ENCODE measurements around the gene OASL. TPM values are rescaled to one million over a fixed set of nuclear protein-coding genes. Genes with fewer than 3 reads are reported as not detected.

The OASL gene
- total and polyA plus RNA-seq, 4 donors = 0.60 to 11.1 (median 9.2) TPM

- Histone ChIP-seq H3K9me3 (ENCODE audit: control insufficient read depth in 4 of 4, insufficient read depth in 3 of 4, low read length in 3 of 4) (no peaks in the 10 kb centered on the region), H3K9ac (ENCODE audit: insufficient read depth in 1 of 2, low read length in 2 of 2) (no peak overlapping the region), H3K4me3 (no peak overlapping the region), H3K27me3 (ENCODE audit: control insufficient read depth in 3 of 3, insufficient read depth in 3 of 3, low read length in 2 of 3) (no peaks in the 10 kb centered on the region), H3K36me3 (ENCODE audit: control insufficient read depth in 4 of 4, insufficient read depth in 4 of 4, low read length in 4 of 4) (no peaks in the 10 kb centered on the region), H3K4me1 (ENCODE audit: control insufficient read depth in 5 of 5, insufficient read depth in 5 of 5, low read length in 5 of 5) (peaks cover 0 to 4% (median 0%) of the 10 kb centered on the region in 5 donors), H3K27ac (ENCODE audit: low read depth in 1 of 2, low read length in 1 of 2) (no peak overlapping the region)
- TF ChIP-seq, protein P1, sequence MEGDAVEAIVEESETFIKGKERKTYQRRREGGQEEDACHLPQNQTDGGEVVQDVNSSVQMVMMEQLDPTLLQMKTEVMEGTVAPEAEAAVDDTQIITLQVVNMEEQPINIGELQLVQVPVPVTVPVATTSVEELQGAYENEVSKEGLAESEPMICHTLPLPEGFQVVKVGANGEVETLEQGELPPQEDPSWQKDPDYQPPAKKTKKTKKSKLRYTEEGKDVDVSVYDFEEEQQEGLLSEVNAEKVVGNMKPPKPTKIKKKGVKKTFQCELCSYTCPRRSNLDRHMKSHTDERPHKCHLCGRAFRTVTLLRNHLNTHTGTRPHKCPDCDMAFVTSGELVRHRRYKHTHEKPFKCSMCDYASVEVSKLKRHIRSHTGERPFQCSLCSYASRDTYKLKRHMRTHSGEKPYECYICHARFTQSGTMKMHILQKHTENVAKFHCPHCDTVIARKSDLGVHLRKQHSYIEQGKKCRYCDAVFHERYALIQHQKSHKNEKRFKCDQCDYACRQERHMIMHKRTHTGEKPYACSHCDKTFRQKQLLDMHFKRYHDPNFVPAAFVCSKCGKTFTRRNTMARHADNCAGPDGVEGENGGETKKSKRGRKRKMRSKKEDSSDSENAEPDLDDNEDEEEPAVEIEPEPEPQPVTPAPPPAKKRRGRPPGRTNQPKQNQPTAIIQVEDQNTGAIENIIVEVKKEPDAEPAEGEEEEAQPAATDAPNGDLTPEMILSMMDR (IDR thresholded peaks at IDR 0.05; ENCODE audit: control extremely low read depth, extremely low read depth) = no peak
- no peak for ATAC-seq (ENCODE audit: insufficient read depth, low FRiP score)
- DNase-seq = no peak
- WGBS, 2 donors = 88 to 92% methylated on average over 8 of the region's 8 CpGs
Observed at GRCh38 chr12:121086781-121087295, 47.8 kb upstream of the OASL start.

GRCh38 chr12:121085506-121086353, 46.7 kb upstream of the OASL start:
- no peak for ATAC-seq (ENCODE audit: insufficient read depth, low FRiP score)
- Histone ChIP-seq H3K4me3 (no peak overlapping the region), H3K27me3 (ENCODE audit: control insufficient read depth in 3 of 3, insufficient read depth in 3 of 3, low read length in 2 of 3) (no peaks in the 10 kb centered on the region), H3K4me1 (ENCODE audit: control insufficient read depth in 5 of 5, insufficient read depth in 5 of 5, low read length in 5 of 5) (peaks cover 0 to 4% (median 0%) of the 10 kb centered on the region in 5 donors), H3K27ac (ENCODE audit: low read depth in 1 of 2, low read length in 1 of 2) (no peak overlapping the region), H3K9me3 (ENCODE audit: control insufficient read depth in 4 of 4, insufficient read depth in 3 of 4, low read length in 3 of 4) (no peaks in the 10 kb centered on the region), H3K36me3 (ENCODE audit: control insufficient read depth in 4 of 4, insufficient read depth in 4 of 4, low read length in 4 of 4) (no peaks in the 10 kb centered on the region), H3K9ac (ENCODE audit: insufficient read depth in 1 of 2, low read length in 2 of 2) (no peak overlapping the region)
- TF ChIP-seq, protein P1 (IDR thresholded peaks at IDR 0.05; ENCODE audit: control extremely low read depth, extremely low read depth) = no peak
- WGBS, 2 donors = 95 to 97% methylated on average over 17 of the region's 17 CpGs
- no peak for DNase-seq

- ATAC-seq (ENCODE audit: insufficient read depth, low FRiP score) (no peak), DNase-seq (no peak)
- TF ChIP-seq, protein P1 (IDR thresholded peaks at IDR 0.05; ENCODE audit: control extremely low read depth, extremely low read depth) = no peak
- H3K9ac ChIP-seq (ENCODE audit: insufficient read depth in 1 of 2, low read length in 2 of 2) = no peak overlapping the region
- H3K27ac ChIP-seq (ENCODE audit: low read depth in 1 of 2, low read length in 1 of 2) = no peak overlapping the region
- H3K4me3 ChIP-seq = no peak overlapping the region
- H3K9me3 ChIP-seq (ENCODE audit: control insufficient read depth in 4 of 4, insufficient read depth in 3 of 4, low read length in 3 of 4) = no peaks in the 10 kb centered on the region
- no peaks in the 10 kb centered on the region for H3K27me3 ChIP-seq (ENCODE audit: control insufficient read depth in 3 of 3, insufficient read depth in 3 of 3, low read length in 2 of 3)
- H3K36me3 ChIP-seq (ENCODE audit: control insufficient read depth in 4 of 4, insufficient read depth in 4 of 4, low read length in 4 of 4) = no peaks in the 10 kb centered on the region
- 91 to 93% methylated on average over 4 of the region's 4 CpGs for WGBS, 2 donors
- peaks cover 0 to 4% (median 0%) of the 10 kb centered on the region in 5 donors for H3K4me1 ChIP-seq (ENCODE audit: control insufficient read depth in 5 of 5, insufficient read depth in 5 of 5, low read length in 5 of 5)
Observed at GRCh38 chr12:121085069-121085468, 46.0 kb upstream of the OASL start.
